IMR-90 (cell line): ENCODE measurements around the gene PTX4. TPM values are rescaled to one million over a fixed set of nuclear protein-coding genes. Genes with fewer than 3 reads are reported as not detected.

ENCODE experiments used
- ATAC-seq: fragments of 200-7000 bp; cut with Tn5 transposase; 2 replicates; pipeline ENCODE4 v1.9.1; 2020; ENCODE audit warnings: low read depth, mild to moderate bottlenecking, moderate library complexity
- BruUV-seq: library from RNA; stranded (reverse); fragments of 400-500 nt; replicated peaks from 2 replicates; lab custom pipeline; 2021; lab: Mats Ljungman, UMichigan
- CTCF ChIA-PET: fragments of 300-600 bp; formaldehyde crosslinking; extraction: SDS; loops from one replicate; lab custom pipeline; 2021; ENCODE audit warnings: antibody characterized with exemption; lab: Yijun Ruan, JAX
- POLR2A ChIA-PET: fragments of 300-600 bp; sonication (Branson Sonifier 250); formaldehyde crosslinking; loops from one replicate; lab custom pipeline; 2022; ENCODE audit warnings: antibody characterized with exemption; ENCODE audit not compliant: unreplicated experiment; lab: Charles Lee
- DNase-seq: peaks from one replicate; pipeline ENCODE4 v3.0.0; 2013
- H2AFZ ChIP-seq: replicated peaks from 2 replicates; pipeline ENCODE3; 2013; ENCODE audit warnings: low read length, mild to moderate bottlenecking; ENCODE audit not compliant: poor library complexity
- H2AK5ac ChIP-seq: 2 replicates; pipeline ENCODE4 v1.6.1; 2013; ENCODE audit warnings: low read depth, low read length, inconsistent platforms
- H2AK9ac ChIP-seq: replicated peaks from 2 replicates; pipeline ENCODE3; 2013; ENCODE audit warnings: mild to moderate bottlenecking, low read depth, low read length, moderate library complexity; ENCODE audit not compliant: poor library complexity
- H2BK120ac ChIP-seq: 2 replicates; pipeline ENCODE4 v1.6.1; 2013; ENCODE audit warnings: low read depth, low read length, inconsistent platforms
- H2BK15ac ChIP-seq: 3 replicates; pipeline ENCODE4 v1.6.1; 2013; ENCODE audit warnings: low read depth, low read length, inconsistent platforms
- H2BK20ac ChIP-seq: 2 replicates; pipeline ENCODE4 v1.6.1; 2013; ENCODE audit warnings: low read depth, mild to moderate bottlenecking, inconsistent platforms, low read length, moderate library complexity
- H2BK5ac ChIP-seq: 2 replicates; pipeline ENCODE4 v1.6.1; 2013; ENCODE audit warnings: mild to moderate bottlenecking, low read depth, low read length, inconsistent platforms; ENCODE audit not compliant: poor library complexity, severe bottlenecking
- H3K14ac ChIP-seq: replicated peaks from 2 replicates; pipeline ENCODE4 v1.6.1; 2013; ENCODE audit warnings: low read depth, low read length, inconsistent platforms
- H3K18ac ChIP-seq: 2 replicates; pipeline ENCODE4 v1.6.1; 2013; ENCODE audit warnings: low read depth, low read length, control low read depth
- H3K23ac ChIP-seq: 2 replicates; pipeline ENCODE4 v1.6.1; 2013; ENCODE audit warnings: low read depth, low read length, inconsistent platforms
- H3K27ac ChIP-seq: 2 replicates; pipeline ENCODE4 v1.5.1; 2013; ENCODE audit warnings: mild to moderate bottlenecking, control low read depth, low read length; ENCODE audit not compliant: insufficient read depth
- H3K27me3 ChIP-seq: 2 replicates; pipeline ENCODE4 v1.6.1; 2013; ENCODE audit warnings: low read length; ENCODE audit not compliant: control insufficient read depth, insufficient read depth
- H3K36me3 ChIP-seq: 2 replicates; pipeline ENCODE4 v1.6.1; 2013; ENCODE audit warnings: low read length, mixed read lengths; ENCODE audit not compliant: control insufficient read depth, insufficient read depth
- H3K4ac ChIP-seq: 2 replicates; pipeline ENCODE4 v1.6.1; 2013; ENCODE audit warnings: low read depth, low read length, inconsistent platforms
- H3K4me1 ChIP-seq: 2 replicates; pipeline ENCODE4 v1.6.1; 2013; ENCODE audit warnings: low read length, mixed read lengths; ENCODE audit not compliant: control insufficient read depth, insufficient read depth
- H3K4me2 ChIP-seq: 2 replicates; pipeline ENCODE4 v1.6.1; 2013; ENCODE audit warnings: low read depth, mild to moderate bottlenecking, control low read depth, low read length, moderate library complexity
- H3K4me3 ChIP-seq: 2 replicates; pipeline ENCODE4 v1.5.1; 2013; ENCODE audit warnings: low read depth, mild to moderate bottlenecking, control low read depth, low read length, moderate library complexity; ENCODE audit not compliant: insufficient read depth
- H3K56ac ChIP-seq: 2 replicates; pipeline ENCODE4 v1.6.1; 2013; ENCODE audit warnings: low read length, inconsistent platforms; ENCODE audit not compliant: insufficient read depth; ENCODE audit errors: extremely low read depth
- H3K79me1 ChIP-seq, 2 experiments: 2 replicates each; pipeline ENCODE4 v1.6.1; 2013; ENCODE audit warnings: low read length in 2 of 2, inconsistent platforms in 1 of 2, low read depth in 1 of 2
- H3K9ac ChIP-seq: 2 replicates; pipeline ENCODE4 v1.6.1; 2013; ENCODE audit warnings: low read depth, low read length, control low read depth
- H3K9me1 ChIP-seq: 2 replicates; pipeline ENCODE4 v1.6.1; 2013; ENCODE audit warnings: low read length, inconsistent platforms; ENCODE audit not compliant: insufficient read depth
- H3K9me3 ChIP-seq: 2 replicates; pipeline ENCODE4 v1.6.1; 2013; ENCODE audit warnings: low read length; ENCODE audit not compliant: control insufficient read depth, insufficient read depth
- H4K20me1 ChIP-seq: 2 replicates; pipeline ENCODE4 v1.6.1; 2013; ENCODE audit warnings: low read length, inconsistent platforms; ENCODE audit not compliant: insufficient read depth
- H4K5ac ChIP-seq: 2 replicates; pipeline ENCODE4 v1.6.1; 2013; ENCODE audit warnings: mild to moderate bottlenecking, low read depth, low read length, control low read depth
- H4K8ac ChIP-seq, 2 experiments: 2 replicates each; pipeline ENCODE4 v1.6.1; 2013; ENCODE audit warnings: low read depth in 2 of 2, low read length in 2 of 2, control low read depth in 1 of 2, inconsistent platforms in 1 of 2
- H4K91ac ChIP-seq: 2 replicates; pipeline ENCODE4 v1.6.1; 2013; ENCODE audit warnings: low read depth, low read length, inconsistent platforms; ENCODE audit not compliant: insufficient read depth
- CTCF ChIP-seq: conservative IDR thresholded peaks from 2 replicates; pipeline ENCODE4 v1.5.1; 2012; ENCODE audit warnings: mild to moderate bottlenecking, low read depth, low read length, improper control_type of control experiment
- MAFK ChIP-seq: IDR thresholded peaks from 2 replicates; pipeline ENCODE4 v1.6.1; 2012; ENCODE audit warnings: low read depth, low read length, improper control_type of control experiment
- MAZ ChIP-seq: IDR thresholded peaks from 2 replicates; pipeline ENCODE4 v1.6.1; 2012; ENCODE audit warnings: low read depth, mild to moderate bottlenecking, low read length, improper control_type of control experiment, moderate library complexity, borderline replicate concordance
- SMC3 ChIP-seq: fragments of 150-350 bp; IDR thresholded peaks from 2 replicates; pipeline ENCODE4 v1.6.1; 2016; ENCODE audit warnings: low read depth, mild to moderate bottlenecking, antibody characterized with exemption, low read length, moderate library complexity
- WGBS, 2 experiments: methylation state at CpG; one replicate each; pipeline versions ENCODE4 v1.1.5 to v1.1.7; 2013; ENCODE audit warnings: missing lambda C conversion rate in 2 of 2; ENCODE audit not compliant: insufficient read length in 1 of 2; ENCODE audit errors: extremely low coverage in 2 of 2; 5-methylcytosine and 5-hydroxymethylcytosine counted together
- dilution Hi-C: fragments of 300-500 bp; cut with HindIII; formaldehyde crosslinking; loops from one replicate; pipeline ENCODE4 v1.14.3; 2018; ENCODE audit warnings: low sequenced_read_pairs; ENCODE audit not compliant: unreplicated experiment
- in situ Hi-C: fragments of 300-500 bp; cut with MboI; formaldehyde crosslinking; loops from 3 replicates; pipeline ENCODE4 v1.14.3; 2019; ENCODE audit warnings: low sequenced_read_pairs, inconsistent platforms, mixed read lengths
- intact Hi-C: fragments of 100-400 bp; cut with micrococcal nuclease; formaldehyde crosslinking; loops from 2 replicates; pipeline ENCODE4 v1.10.0; 2022
- polyA plus RNA-seq, 3 experiments: library from polyadenylated mRNA; depleted of rRNA; stranded (reverse); fragments of >200 nt; gene quantifications; 2 replicates each; pipeline ENCODE4 v1.2.3, GENCODE V29; 2012; ENCODE audit warnings: low replicate concordance in 1 of 3
- total RNA-seq: library from RNA; depleted of rRNA; stranded (reverse); fragments of >200 nt; gene quantifications from 2 replicates; pipeline ENCODE4 v1.2.3, GENCODE V29; 2012

Gene PTX4
- total and polyA plus RNA-seq, 2 of the 4 experiments (the other 2 are of a cell fraction): 0.07 TPM; not detected in 1

- Histone ChIP-seq H2BK5ac (no peak overlapping the region), H3K4ac (no peak overlapping the region), H3K23ac (no peak overlapping the region), H2AK5ac (no peak overlapping the region), H4K8ac (no peak overlapping the region), H3K27me3 (no peaks in the 10 kb centered on the region), H3K18ac (no peak overlapping the region), H4K91ac (no peak overlapping the region), H2AFZ (no peak overlapping the region), H3K9me1 (no peaks in the 10 kb centered on the region), H4K20me1 (no peaks in the 10 kb centered on the region), H4K5ac (no peak overlapping the region), H3K14ac (no peak overlapping the region), H3K4me1 (no peaks in the 10 kb centered on the region), H3K4me3 (no peak overlapping the region), H3K9ac (no peak overlapping the region), H2BK120ac (no peak overlapping the region), H2AK9ac (no peak overlapping the region), H3K27ac (no peak overlapping the region), H3K56ac (no peak overlapping the region), H2BK15ac (no peak overlapping the region), H2BK20ac (no peak overlapping the region), H3K36me3 (peaks cover 55% of the 10 kb centered on the region), H3K4me2 (no peak overlapping the region), H3K9me3 (no peaks in the 10 kb centered on the region), H3K79me1 (no peaks in the 10 kb centered on the region)
- dilution Hi-C loops (no loop called here), intact Hi-C loops (no loop called here), in situ Hi-C loops (no loop called here)
- 95% methylated on average over 7 of the region's 21 CpGs; no CpG with 5 or more reads in 1 of the 2 experiments for WGBS, 2 experiments
- BruUV-seq: no TSS peak
- ATAC-seq (no peak), DNase-seq (no peak)
- ChIA-PET CTCF (no interaction called here), POLR2A (no interaction called here)
- TF ChIP-seq MAFK: no peak
- TF ChIP-seq SMC3: no peak
- TF ChIP-seq CTCF: no peak
- TF ChIP-seq MAZ: no peak
These were observed 37.9 kb downstream of the PTX4 start for GRCh38 chr16:1450841-1451240.
